B cell (primary cell): ENCODE results near the gene SLC13A4. TPM values are rescaled to one million over a fixed set of nuclear protein-coding genes. Genes with fewer than 3 reads are reported as not detected.

ENCODE experiments used
- ATAC-seq: fragments of 200-7000 bp; cut with Tn5 transposase; one replicate; pipeline ENCODE4 v1.10.0; 2021; ENCODE audit warnings: low read depth, mild to moderate bottlenecking, moderate number of reproducible peaks, moderate library complexity
- CTCF ChIA-PET: fragments of 350-600 bp; sonication (Branson Sonifier 250); formaldehyde crosslinking; loops from one replicate; lab custom pipeline; 2021; ENCODE audit warnings: antibody characterized with exemption, inconsistent platforms; lab: Charles Lee
- POLR2A ChIA-PET: fragments of 350-600 bp; sonication (Branson Sonifier 250); formaldehyde crosslinking; loops from one replicate; lab custom pipeline; 2021; ENCODE audit warnings: antibody characterized with exemption; lab: Charles Lee
- DNase-seq: peaks from one replicate; pipeline ENCODE4 v3.0.0; 2013
- H2AFZ ChIP-seq: 2 replicates; pipeline ENCODE4 v1.6.1; 2012; ENCODE audit warnings: mild to moderate bottlenecking, low read depth, low read length; ENCODE audit not compliant: insufficient read depth, poor library complexity, severe bottlenecking
- H3K27ac ChIP-seq, 2 donors: 1 replicate in 1 of 2; 2 replicates in 1 of 2; pipeline ENCODE4 v1.5.1; 2012 to 2013; ENCODE audit warnings: low read length in 2 of 2, mild to moderate bottlenecking in 2 of 2, moderate library complexity in 1 of 2
- H3K27me3 ChIP-seq, 4 experiments: fragments of 200-600 bp in 1 of 4; sonication (generic) in 1 of 4; replicated peaks in 1 of 4; 1 replicate in 2 of 4; 2 replicates in 2 of 4; pipeline versions ENCODE4 v1.6.1 to v1.7.0; 2013 to 2016; ENCODE audit warnings: low read length in 3 of 4, mild to moderate bottlenecking in 2 of 4, mixed read lengths in 1 of 4, moderate library complexity in 1 of 4; ENCODE audit not compliant: insufficient read depth in 4 of 4, control insufficient read depth in 3 of 4; ENCODE audit errors: control extremely low read depth in 1 of 4
- H3K36me3 ChIP-seq, 2 experiments: replicated peaks in 1 of 2; 1 replicate in 1 of 2; 2 replicates in 1 of 2; pipeline versions ENCODE4 v1.6.1 to v1.7.1; 2013; ENCODE audit warnings: low read length in 1 of 2; ENCODE audit not compliant: insufficient read depth in 2 of 2, control insufficient read depth in 1 of 2; ENCODE audit errors: control extremely low read depth in 1 of 2, extremely low read depth in 1 of 2
- H3K4me1 ChIP-seq, 2 donors: fragments of 200-600 bp in 1 of 2; sonication (generic) in 1 of 2; 1 replicate in 1 of 2; 2 replicates in 1 of 2; pipeline versions ENCODE4 v1.5.1 to v1.6.1; 2013 to 2017; ENCODE audit warnings: low read length in 2 of 2; ENCODE audit not compliant: control insufficient read depth in 2 of 2, insufficient read depth in 2 of 2
- H3K4me2 ChIP-seq: replicated peaks from 2 replicates; pipeline ENCODE3; 2012; ENCODE audit warnings: mild to moderate bottlenecking, low read depth, low read length; ENCODE audit not compliant: poor library complexity, severe bottlenecking
- H3K4me3 ChIP-seq, 5 experiments: fragments of 200-600 bp in 1 of 5; sonication (generic) in 1 of 5; 1 replicate in 3 of 5; 2 replicates in 2 of 5; pipeline versions ENCODE4 v1.5.1 to v1.7.0; 2011 to 2016; ENCODE audit warnings: low read length in 4 of 5, mild to moderate bottlenecking in 4 of 5, low read depth in 2 of 5, control low read depth in 1 of 5, moderate library complexity in 1 of 5; ENCODE audit not compliant: insufficient read depth in 1 of 5; ENCODE audit errors: control extremely low read depth in 1 of 5, extremely low read depth in 1 of 5
- H3K79me2 ChIP-seq: fragments of 200-600 bp; sonication (generic); one replicate; pipeline ENCODE4 v1.6.0; 2016; ENCODE audit warnings: low read length; ENCODE audit not compliant: control insufficient read depth, insufficient read depth
- H3K9ac ChIP-seq: fragments of 200-600 bp; sonication (generic); 2 replicates; pipeline ENCODE4 v1.6.1; 2017; ENCODE audit warnings: mild to moderate bottlenecking, low read length, moderate library complexity
- H3K9me3 ChIP-seq, 3 donors: one replicate each; pipeline versions ENCODE4 v1.6.1 to v1.7.1; 2013; ENCODE audit warnings: low read length in 2 of 3; ENCODE audit not compliant: control insufficient read depth in 2 of 3, insufficient read depth in 1 of 3; ENCODE audit errors: control extremely low read depth in 1 of 3
- H4K20me1 ChIP-seq: 2 replicates; pipeline ENCODE4 v1.6.0; 2012; ENCODE audit warnings: mild to moderate bottlenecking, low read length; ENCODE audit not compliant: insufficient read depth, control insufficient read depth, poor library complexity, severe bottlenecking
- H3K27ac Mint-ChIP-seq: one replicate; pipeline ENCODE4 v1.8.0; 2021; ENCODE audit warnings: mixed read lengths
- H3K27me3 Mint-ChIP-seq: one replicate; pipeline ENCODE4 v1.8.0; 2021; ENCODE audit warnings: mixed read lengths
- H3K4me1 Mint-ChIP-seq: one replicate; pipeline ENCODE4 v1.8.0; 2021; ENCODE audit warnings: mixed read lengths
- H3K4me3 Mint-ChIP-seq: one replicate; pipeline ENCODE4 v1.8.0; 2021; ENCODE audit warnings: mixed read lengths
- H3K9me3 Mint-ChIP-seq: one replicate; pipeline ENCODE4 v1.8.0; 2022; ENCODE audit warnings: mixed read lengths; ENCODE audit not compliant: insufficient read depth
- CTCF ChIP-seq: fragments of 200-600 bp; IDR thresholded peaks from one replicate; pipeline ENCODE4 v1.8.0; 2022; ENCODE audit warnings: antibody characterized with exemption, mild to moderate bottlenecking
- EZH2 ChIP-seq: IDR thresholded peaks from 2 replicates; pipeline ENCODE4 v1.6.1; 2012; ENCODE audit warnings: borderline replicate concordance, low read depth, mild to moderate bottlenecking, moderate library complexity, low read length; ENCODE audit not compliant: insufficient read depth, poor library complexity, severe bottlenecking
- WGBS: methylation state at CpG from one replicate; pipeline ENCODE4 v1.1.5; 2013; ENCODE audit warnings: missing lambda C conversion rate; ENCODE audit not compliant: insufficient coverage; 5-methylcytosine and 5-hydroxymethylcytosine counted together
- intact Hi-C: fragments of 100-400 bp; cut with micrococcal nuclease; formaldehyde crosslinking; loops from one replicate; pipeline ENCODE4 v1.10.0; 2022
- polyA plus RNA-seq: library from polyadenylated mRNA; depleted of rRNA; stranded (reverse); fragments of >200 nt; gene quantifications from 2 replicates; pipeline ENCODE4 v1.2.3, GENCODE V29; 2012
- total RNA-seq, 2 donors: library from RNA; stranded (reverse); fragments of 120-200 nt in 1 of 2; gene quantifications; 1 replicate in 1 of 2; 2 replicates in 1 of 2; pipeline versions ENCODE4 v1.2.3 to v1.2.4, GENCODE V29; 2013 to 2022

SLC13A4 gene
- total and polyA plus RNA-seq, 2 donors (not counting 1 experiment from before 2014, with no cell fraction given), result not detected

GRCh38 chr7:135648235-135648634 is 79.8 kb downstream of the SLC13A4 start:
- intact Hi-C loops, result no loop called here
- H2AFZ ChIP-seq, result no peak overlapping the region
- no peaks in the 10 kb centered on the region for H3K27me3 ChIP-seq

GRCh38 chr7:135647755-135648154 is 80.2 kb downstream of the SLC13A4 start:
- Histone ChIP-seq H3K36me3 (peaks cover 9 to 46% of the 10 kb centered on the region in 2 experiments), H4K20me1 (no peaks in the 10 kb centered on the region), H3K9me3 (no peaks in the 10 kb centered on the region), H3K79me2 (no peaks in the 10 kb centered on the region), H3K4me3 (no peak overlapping the region), H3K4me1 (no peaks in the 10 kb centered on the region), H3K9ac (no peak overlapping the region), H2AFZ (no peak overlapping the region), H3K4me2 (no peak overlapping the region), H3K27me3 (no peaks in the 10 kb centered on the region), H3K27ac (no peak overlapping the region)
- TF ChIP-seq CTCF (no peak), EZH2 (no peak)
- ChIA-PET CTCF (interaction anchor here (2.0 to 7.3 kb wide), 3 partner anchors 15 to 368 kb away, joined by 7 to 109 read pairs (median 26); no protein-coding TSS in a partner anchor), POLR2A (no interaction called here)
- no peak overlapping the region for H3K4me3 Mint-ChIP-seq
- no peaks in the 10 kb centered on the region for H3K27me3 Mint-ChIP-seq
- ATAC-seq, result no peak
- no peak overlapping the region for H3K27ac Mint-ChIP-seq
- no CpG with 5 or more reads among the region's 1 CpG for WGBS
- no peaks in the 10 kb centered on the region for H3K9me3 Mint-ChIP-seq
- no peak for DNase-seq
- intact Hi-C loops, result no loop called here
- H3K4me1 Mint-ChIP-seq, result no peaks in the 10 kb centered on the region

More at GRCh38 chr7:135648235-135648634, 79.8 kb downstream of the SLC13A4 start:
- Mint-ChIP-seq H3K27ac (no peak overlapping the region), H3K4me3 (no peak overlapping the region), H3K4me1 (no peaks in the 10 kb centered on the region), H3K27me3 (no peaks in the 10 kb centered on the region), H3K9me3 (no peaks in the 10 kb centered on the region)
- H4K20me1 ChIP-seq, result no peaks in the 10 kb centered on the region
- TF ChIP-seq CTCF, result no peak
- TF ChIP-seq EZH2, result no peak
- no peak overlapping the region for H3K4me3 ChIP-seq
- H3K4me1 ChIP-seq, result no peaks in the 10 kb centered on the region
- WGBS, result 98% methylated on average over 4 of the region's 7 CpGs
- no peak overlapping the region for H3K27ac ChIP-seq
- no peaks in the 10 kb centered on the region for H3K9me3 ChIP-seq
- POLR2A ChIA-PET, result no interaction called here
- CTCF ChIA-PET, result interaction anchor here (2.0 to 7.3 kb wide), 2 partner anchors 28 to 368 kb away, joined by 7 to 109 read pairs; no protein-coding TSS in a partner anchor
- H3K36me3 ChIP-seq, result peaks cover 9 to 46% of the 10 kb centered on the region in 2 experiments
- H3K4me2 ChIP-seq, result no peak overlapping the region
- ATAC-seq (no peak), DNase-seq (no peak)
- H3K79me2 ChIP-seq, result no peaks in the 10 kb centered on the region
- H3K9ac ChIP-seq, result no peak overlapping the region
